DMS 273 treated with DMSO at 0.1 percent for 48 hours (cell line): ENCODE data around the gene DSCAML1.
"Not testable (repeated sequence)": the region's sequence is repeated elsewhere in the genome, so short reads cannot be mapped to it uniquely, and the experiment has no call there.

ENCODE experiments used
- DNase-seq: peaks from one replicate; lab custom pipeline; 2025; lab: John Stamatoyannopoulos, UW

The DSCAML1 gene

DNA sequence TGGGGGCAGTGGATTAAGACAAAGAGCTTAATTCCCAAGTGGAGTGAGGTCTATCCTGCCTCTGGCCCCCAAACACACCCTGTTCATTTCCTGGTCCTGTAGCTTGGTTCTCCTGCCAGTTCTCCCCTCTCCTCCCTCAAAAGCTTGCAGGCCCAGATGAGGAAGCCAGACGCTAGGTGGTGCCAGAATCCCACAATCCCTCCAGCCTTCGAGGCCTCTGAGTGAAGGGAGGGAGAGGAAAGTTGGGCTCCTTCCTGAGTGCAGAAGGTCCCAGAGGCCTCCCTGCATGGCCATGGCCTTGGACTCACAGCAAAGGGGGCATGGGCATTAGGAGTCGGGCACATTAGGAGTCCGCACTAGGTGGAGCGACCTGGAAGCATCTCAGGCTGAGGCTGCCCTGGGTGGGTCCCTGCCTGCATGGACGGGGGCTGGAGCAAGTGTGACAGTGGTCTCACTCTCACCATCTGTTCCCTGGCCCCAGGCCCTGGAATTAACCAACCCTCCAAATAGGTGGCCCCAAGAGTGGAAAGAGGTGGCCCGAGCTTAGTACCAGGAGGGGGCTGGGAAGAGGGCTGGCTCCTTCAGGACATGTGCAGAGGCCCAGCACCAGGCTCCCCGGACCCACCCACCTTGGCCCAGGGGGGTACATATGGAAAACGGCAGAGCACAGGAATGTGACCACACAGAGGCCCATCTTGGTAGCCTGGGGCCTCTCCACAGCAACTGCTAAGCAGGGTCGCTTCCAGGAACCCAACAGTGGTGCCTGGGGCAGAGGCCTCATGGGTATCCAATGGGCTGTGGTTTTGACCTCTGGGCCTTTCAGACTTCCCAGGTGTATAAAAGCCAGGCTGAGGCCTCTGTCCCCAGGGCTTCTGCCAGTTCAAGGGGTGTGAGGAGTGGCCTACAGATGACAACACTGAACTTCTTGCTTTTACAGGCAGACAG, 22.4 kb upstream of the DSCAML1 start:
- peak; percentile 7 for DNase-seq

DNA sequence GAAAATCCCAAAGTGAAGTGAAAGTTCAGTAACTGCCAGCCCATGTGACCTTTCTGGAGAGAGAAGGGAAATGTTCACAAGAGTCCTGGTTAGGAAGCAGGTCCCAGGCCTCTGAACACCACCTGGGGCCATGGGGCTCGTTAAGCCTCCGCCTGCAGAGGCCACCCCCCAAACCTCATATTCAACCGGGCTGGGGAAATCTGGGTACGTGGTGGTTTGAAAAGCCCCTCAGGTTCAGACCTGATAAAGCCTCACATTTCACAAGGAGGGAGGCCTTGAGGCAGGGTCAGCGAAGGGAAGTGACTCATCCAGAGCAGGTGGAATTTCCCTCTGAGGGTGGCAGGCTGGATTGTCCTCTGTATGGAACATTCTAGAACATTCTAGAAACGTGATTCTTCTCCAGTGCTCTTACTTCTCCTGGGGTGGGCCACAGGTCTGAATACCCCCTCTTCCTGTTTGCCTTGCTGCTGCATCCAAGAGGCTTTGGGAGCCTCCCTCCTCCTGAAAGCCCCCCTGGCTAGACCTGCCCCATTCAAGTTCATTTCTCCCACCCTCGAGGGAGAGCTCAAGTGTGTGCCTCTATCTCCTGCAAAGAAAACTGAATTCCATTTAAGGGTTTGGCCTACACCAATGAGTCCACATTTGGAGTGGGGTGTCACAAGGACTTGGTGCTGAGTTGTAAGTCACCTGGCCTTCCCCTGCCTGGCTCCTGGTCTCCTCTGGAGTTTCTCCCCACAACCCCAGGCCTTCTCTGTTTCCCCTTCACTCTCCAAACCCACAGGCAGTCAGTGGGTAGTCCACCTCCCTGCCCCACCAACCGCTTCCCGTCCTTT, 21.2 kb upstream of the DSCAML1 start:
- DNase-seq = no peak

DNA sequence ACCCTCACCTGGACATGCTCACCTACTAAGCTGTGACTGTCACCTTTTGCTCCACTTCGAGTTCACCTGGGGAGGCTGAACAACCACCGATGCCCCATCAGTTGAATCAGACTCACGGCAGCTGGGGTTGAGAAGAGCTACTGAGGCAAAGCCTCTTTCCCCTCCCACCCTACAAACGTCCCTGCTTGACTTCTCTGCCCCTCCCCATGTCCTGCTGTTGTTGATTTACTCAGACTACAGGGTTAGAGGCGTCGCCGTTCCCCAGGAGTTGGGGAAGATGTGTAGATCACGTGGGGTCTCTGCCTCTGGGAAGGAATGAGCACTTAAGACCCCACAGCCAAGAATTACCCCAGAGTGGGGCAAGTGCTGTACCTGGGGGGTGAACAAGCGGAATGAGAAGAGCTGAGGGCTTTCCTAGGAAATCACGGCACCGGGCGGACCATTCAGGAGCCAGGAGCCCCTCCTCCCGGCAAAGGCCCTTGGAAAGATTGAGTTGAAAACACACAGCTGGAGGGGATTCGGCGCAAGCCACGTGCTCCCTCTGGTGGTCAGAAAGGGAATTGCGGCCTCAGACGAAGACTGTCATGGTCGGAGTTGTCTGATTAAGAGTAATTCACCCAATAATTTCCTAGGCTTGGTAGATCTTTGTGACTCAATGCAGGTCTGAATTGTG, 20.5 kb upstream of the DSCAML1 start:
- no peak for DNase-seq

DNA sequence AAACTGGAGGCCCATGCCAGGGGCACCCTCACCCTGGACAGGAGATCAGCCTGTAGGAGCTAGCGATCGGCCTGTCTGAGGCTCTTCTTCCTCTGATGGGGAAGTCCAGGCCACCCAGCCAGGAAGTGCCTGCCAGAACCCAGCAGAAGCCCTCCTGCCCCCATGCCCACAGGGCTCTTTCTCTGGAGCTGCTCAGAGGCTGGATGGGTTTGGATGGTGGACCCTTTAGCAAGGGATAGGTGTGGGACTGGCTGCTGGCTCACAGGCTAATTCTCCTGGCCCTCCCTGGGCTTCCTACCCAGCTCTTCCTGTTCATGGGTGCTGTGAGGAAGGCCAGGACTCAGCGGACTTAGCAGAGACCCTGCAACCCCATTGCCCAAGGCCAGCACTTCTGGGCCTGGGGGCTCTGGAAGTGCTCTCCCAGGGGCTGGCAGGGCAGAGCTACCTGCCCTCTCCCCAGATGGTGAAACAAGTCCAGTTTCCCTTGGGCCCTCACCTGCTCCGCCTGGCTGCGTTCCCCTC, 19.9 kb upstream of the DSCAML1 start:
- no peak for DNase-seq

DNA sequence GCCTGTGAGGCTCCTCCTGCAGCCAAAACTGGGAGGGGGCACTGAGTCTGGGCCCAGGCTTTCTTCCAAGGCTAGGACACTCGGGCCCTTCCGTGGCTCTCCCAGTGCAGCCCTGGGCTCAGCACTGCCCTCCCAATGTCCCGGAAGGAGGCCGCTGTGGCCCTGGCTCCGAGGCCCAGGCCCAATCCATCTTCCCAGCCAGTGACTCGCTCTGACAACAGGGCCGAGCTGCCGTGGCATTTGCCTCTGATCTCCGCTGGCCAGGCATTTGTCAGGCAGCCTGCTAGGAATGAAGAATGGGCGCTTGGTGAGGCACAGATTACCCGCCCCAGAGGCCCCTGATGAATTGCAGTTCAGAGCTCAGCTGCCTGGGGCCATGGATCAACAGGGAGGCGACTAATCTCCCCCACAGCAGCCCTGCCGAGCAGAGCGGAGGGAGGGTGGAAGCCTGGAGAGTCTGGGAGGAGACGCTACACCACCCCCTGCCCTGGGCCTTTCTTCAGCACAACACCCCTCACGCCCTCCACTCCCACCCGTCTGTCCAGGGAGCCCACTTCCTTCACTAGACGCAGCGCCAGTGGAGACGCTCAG, 19.2 kb upstream of the DSCAML1 start:
- DNase-seq = no peak

DNA sequence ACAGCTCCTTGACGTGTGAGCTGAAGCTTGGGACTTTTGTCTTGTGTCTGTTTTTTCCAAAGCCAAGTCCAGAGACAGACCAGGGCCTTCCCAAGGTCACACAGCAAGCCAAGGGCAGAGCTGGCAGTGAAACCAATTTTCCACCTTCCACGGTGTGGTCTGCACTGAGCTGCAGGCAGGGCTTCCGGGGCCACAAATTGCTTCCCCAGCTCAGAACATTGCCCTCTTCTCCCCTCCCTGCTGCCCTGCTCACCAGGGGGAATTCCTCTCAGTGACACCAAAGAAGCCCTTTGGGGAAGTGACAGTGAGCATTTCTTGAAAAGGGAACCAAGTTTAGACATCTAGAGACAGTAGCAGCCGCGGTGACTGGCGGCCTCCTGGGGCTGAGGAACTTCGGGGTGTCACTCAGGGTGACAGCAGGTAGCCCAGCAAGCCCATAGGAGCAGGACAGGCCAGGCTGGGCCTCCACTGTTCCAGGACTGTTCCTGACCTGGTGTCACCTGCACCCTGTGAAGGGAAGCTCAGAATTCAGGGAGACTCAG, 18.3 kb upstream of the DSCAML1 start:
- no peak for DNase-seq

DNA sequence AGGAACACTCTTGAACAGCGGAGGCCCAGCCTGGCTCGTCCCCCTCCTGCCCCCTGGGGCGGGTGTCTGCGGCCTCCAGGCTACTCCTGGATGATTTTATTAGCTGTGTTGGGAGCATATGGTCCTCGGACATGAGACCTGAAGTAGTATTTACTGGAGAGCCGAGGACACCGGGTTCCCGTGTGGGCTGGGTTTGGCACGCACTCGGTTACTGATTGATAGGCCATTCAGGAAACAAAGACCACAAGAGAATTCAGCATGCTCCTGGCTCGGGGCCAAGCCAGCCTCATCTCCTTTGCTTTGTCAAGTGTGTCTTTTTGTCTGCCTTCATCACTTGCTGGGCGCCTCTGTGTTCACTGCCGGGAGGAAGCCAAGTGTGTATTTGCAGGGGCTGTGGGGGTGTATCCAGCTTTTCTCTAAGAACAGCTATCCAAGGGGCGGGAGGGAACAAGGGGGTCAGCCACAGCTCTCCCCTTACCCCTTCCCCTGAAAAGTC, 17.8 kb upstream of the DSCAML1 start:
- no peak for DNase-seq

DNA sequence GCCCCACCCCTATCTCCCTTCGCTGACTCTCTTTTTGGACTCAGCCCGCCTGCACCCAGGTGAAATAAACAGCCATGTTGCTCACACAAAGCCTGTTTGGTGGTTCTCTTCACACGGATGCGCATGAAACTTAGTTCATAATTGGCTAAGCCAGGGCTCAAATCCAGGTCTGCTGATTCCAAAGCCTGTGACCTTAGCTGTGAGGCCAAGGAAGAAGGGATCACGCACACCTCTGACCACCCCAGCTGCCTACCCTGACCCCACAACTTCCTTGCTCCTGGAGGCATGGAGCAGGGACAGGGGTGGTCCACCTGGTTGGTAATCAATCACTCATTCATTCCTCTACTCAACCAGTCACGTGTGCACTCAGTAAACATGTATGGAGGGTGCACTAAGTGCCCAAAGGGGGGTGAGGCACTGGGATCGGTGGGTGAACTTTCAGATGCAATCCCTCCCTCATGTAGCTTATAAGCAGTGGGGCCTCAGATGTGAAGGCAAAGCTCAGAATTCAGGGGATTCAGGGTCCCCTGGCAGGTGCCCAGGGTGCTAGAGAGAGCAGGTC, 17.3 kb upstream of the DSCAML1 start:
- DNase-seq = no peak

DNA sequence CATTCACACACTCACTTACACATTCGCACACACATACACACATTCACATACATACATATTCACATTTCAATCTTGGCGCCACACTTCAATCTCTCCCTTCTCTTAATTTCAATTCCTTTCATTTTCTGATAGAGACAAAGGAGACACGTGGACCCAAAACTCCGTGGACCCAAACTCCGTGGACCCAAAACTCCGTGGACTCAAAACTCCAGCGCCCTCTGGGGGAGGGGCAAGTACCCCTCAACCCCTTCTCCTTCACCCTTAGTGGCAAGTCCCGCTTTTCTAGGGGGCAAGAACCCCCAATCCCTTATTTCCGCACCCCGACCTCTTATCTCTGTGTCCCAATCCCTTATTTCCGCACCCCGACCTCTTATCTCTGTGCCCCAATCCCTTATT, 13.0 kb upstream of the DSCAML1 start:
- not testable (repeated sequence) for DNase-seq

DNA sequence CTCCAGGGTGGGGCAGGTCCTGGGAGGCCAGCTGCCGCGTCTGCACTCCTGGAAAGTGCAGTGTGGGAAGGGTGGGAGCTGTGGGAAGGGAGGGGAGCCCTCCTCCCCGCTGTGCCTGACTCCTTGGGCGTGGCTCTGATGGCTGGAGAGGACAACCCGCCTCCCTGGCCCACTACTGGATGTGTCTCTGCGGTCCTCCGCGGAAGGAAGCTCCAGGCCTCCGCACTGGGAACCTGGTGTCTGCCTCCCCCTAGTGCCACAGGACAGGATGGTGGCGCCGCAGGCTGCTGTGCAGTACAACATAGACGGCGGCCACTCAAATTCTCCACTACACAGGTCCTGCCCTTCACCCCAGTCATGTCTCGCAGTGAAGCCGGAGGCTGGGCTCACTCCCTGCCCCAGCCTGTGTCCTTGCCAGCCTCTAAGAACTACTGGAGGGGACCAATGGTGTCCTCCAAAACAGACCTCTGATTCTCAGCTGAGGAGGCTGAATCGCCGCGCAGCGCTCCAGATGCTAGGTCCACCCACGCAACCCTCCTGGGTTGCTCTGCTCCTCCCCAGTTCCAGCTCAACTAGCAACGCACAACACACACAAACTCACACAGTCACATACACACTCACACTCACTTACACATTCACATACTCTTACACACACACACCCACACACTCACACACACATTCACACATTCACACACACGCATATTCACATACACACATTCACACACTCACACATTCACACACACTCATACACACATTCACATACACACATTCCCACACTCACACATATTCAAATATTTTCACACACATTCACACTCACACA, 12.4 kb upstream of the DSCAML1 start:
- peak; percentile 37 for DNase-seq

DNA sequence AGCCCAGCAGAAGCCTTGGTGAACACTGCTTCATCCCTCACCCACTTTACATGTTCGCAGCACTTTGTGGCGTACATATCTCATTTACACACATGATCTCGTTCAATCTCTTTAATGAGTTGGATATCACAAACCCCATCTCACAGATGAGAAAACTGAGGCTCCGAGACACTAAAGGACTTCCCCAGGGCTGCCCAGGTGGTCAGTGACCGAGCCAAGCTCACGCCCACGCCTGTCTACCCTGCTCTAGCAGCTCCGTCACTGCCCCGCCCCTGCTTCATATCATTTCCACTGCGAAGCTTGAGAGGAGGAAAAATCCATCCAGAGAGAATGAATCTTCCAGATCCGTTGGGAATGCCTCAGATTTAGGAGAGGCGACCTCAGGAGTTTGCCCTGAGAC, 11.8 kb upstream of the DSCAML1 start:
- no peak for DNase-seq

DNA sequence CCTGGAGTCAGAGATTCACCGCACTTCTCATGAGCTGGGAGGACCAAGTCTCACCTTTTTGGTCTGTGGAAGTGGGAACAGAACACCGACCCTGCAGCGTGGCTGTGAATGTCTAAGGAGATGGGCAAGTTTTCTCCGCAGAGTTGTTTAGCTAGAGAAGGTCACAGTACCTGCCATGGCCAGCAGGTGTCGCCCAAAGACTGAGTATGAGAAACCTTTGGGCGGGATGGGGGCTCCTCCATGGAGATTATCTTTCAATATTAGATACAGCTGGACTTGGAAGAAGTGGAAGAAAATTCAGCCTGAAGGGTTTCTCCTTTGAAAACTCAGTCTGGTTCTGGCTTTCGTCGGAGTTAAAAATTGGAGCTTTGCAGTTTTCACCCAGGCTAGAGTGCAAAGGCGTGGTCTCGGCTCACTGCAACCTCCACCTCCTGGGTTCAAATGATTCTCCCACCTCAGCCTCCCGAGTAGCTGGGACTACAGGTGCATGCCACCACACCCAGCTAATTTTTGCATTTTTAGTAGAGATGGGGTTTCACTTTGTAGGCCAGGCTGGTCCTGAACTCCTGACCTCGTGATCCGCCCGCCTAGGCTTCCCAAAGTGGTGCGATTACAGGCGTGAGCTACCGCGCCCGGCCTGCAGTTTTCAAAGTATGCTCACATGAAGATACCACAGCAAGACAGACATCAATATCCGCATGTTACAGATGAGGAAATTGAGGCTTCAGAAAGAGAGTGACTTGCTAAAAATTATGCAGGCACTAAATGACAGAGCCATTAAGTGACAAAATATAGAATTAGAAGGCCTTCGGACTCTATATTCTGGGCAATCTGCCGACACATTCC, 10.7 kb upstream of the DSCAML1 start:
- no peak for DNase-seq

DNA sequence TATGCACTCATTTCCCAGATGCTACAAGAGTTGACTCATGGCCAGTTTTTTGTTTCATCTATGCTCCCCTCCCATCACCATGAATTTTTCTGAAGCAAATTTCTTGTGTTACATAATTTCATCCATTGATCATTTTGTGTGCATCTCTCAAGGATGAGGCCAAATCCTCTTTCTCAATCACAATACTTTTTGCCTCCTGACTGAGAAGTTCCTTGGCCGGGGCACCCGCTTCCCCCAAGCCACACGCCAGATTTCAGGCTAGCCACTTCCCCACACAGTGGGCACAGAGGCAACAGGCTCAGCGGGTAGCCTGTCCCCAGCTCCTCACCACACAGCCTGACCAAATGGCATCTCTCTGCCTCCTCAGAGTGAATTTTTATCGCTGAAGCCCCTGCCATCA, 9.8 kb upstream of the DSCAML1 start:
- DNase-seq = no peak

DNA sequence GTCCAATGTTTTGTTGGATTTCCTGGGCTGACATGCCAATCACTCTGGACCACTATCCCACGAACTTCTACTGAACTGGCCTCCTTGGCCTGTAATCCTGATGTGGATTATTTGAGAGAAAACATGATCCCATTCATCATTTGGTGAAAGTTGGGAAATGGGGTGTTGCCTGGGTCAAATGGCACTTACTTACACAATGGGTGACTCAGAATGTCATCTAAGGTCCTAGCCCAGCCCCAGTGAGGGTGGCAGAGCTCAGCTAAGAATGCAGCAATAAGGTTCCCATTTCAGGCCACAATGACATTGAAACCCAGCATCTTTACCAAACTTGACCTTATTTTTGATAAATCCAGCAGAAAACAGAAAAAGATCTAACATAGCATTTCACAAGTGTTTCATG, 8.0 kb upstream of the DSCAML1 start:
- DNase-seq = no peak

DNA sequence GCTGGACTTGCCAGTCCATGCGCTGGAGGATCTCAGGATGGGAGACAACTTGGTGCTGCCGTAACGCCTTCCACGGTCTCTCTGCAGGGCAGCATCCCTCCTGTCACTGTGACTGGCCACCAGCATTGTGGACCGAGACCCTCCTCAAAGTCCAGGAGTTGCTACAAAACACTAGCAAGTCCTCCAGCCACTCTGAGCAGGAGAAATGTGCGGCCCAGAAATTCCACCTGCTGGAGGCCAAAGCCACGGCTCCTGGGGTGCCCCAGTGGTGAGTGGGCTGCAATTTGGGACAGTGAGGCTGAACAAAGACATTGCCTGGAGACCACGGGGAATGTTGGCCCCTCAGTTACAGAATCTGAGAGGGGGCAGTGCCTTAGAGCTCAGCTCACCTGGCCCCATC, 6.9 kb upstream of the DSCAML1 start:
- no peak for DNase-seq

DNA sequence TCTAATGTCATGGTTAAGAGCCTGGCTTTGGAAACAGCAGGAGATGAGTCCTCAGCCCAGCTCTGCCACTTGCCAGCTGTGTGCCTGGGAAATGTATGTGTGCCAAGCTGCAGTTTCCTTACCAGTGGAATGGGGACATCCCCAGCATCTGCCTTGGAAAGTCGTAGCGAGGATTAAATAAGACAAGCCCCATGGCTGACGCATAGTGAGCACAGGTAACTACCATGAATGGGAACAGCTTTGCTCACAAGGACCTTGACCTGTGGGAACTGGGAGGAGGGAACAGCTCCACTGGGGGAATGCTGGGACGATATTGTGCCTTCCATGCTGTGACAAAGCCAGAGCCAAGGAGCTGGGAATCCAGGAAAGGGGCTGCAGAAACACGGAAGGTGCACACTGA, 2.6 kb upstream of the DSCAML1 start:
- DNase-seq = no peak

DNA sequence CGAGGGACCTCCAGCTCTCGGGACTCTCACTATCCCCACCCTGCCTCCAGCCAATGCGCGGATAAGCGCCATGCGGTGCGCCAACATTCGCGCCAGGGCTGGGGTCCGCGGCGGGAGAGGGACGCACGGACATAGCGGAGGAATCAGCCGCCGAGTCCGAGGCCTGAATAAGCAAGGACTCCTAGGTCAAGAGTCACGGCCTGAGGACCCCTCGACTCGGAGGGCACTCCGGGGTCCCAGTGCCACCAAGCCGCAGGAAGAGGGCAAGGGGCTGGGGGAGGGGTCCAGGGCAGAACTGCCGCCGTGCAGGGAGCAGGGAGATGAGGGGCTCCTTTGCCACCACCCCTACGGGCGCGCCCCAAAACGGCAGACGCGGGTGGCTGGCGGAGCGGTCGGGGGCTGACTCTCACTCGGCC, 552 bp downstream of the DSCAML1 start:
- DNase-seq = no peak

DNA sequence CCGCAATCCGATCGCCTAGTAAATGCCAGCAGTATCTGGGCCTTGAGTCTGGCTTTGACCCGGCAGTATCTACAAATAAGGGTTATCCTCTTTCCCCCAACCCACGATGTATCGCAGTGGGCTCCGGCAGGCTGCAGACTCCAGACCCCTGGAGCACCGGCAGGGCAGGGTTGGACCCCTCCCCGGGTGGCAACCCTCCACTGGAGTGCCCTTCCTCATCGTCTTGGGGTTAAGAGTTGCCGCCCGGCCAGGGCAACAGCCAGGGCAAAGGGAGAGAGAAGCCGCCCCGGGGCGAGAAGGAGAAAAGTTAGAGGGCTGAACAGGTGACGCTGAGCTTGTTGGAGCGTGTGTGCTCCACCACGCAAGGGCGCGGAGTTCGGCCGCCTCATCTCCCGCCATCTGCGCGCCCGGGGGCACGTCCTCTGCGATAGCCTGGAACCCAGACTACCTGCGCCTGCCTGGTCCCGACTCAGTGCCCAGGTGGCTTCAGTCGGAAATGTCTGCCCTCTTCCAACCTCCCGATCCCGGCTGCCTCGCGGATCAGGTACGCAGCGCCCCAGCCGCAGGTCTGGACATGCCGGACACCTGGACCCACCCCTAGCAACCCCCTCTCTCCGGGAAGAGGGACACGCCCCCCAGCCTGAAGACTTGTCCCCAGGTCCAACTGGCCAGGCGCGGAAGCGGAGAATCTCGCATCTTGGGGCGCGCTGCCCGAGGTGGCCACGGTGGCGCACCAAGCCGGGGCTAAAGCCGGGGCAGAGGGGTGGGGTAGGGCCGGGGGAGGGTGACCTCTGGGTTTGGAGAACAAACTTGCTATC, 1.2 kb downstream of the DSCAML1 start:
- DNase-seq = no peak
